Activated CD4-positive, alpha-beta T cell treated with anti-CD3 and anti-CD28 coated beads, Interleukin-2, amount 50 U/mL, for 4 hours (primary cell): ENCODE results near the gene SRPK1.
"Not testable (repeated sequence)": the region's sequence is repeated elsewhere in the genome, so short reads cannot be mapped to it uniquely, and the experiment has no call there.

ENCODE experiments used
- DNase-seq, 2 experiments: peaks; one replicate each; pipeline ENCODE4 v3.0.0-alpha.2; 2020

SRPK1 gene

GRCh38 chr6:35929601-35930000 lies 8.7 kb upstream of the SRPK1 start:
- DNase-seq: no peak

GRCh38 chr6:35926509-35927215 lies 5.8 kb upstream of the SRPK1 start:
- DNase-seq: no peak

DNA sequence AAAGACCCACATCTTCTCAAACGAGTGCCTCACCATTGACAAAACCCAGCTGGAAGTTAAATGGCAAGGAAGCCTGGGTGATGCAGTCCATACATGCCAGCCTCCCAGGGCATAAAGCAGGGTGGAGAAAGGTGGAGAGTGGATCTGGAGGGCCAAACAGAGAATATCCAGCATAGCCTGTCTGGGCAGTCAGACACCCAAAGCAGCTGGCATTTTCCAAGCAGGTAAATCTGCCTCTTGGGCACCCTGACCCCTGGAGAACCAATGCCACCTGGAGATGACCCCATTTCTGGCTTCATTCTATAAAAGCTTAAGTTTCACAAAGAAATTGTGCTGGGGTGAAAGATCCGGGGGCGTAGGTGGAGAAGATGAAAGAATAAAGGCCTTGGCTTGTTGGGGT lies 5.1 kb upstream of the SRPK1 start:
- no peak for DNase-seq

DNA sequence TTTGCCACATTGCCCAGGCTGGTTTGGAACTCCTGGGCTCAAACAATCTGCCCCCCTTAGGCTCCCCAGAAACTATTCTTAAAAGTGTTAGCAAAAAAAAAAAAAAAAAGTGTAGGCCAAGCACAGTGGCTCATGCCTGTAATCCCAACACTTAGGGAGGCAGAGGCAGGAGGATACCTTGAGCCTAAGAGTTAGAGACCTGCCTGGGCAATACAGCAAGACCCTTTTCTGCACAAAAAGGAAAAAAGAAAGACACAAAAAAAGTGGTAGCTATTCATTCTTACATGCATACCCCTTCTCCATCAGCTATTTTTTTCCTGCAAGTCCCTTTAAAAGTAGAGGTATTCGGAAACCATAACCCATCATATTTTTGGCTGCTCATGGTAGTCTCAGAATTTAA lies 3.2 kb upstream of the SRPK1 start:
- no peak for DNase-seq

GRCh38 chr6:35922139-35922554 lies 1.2 kb upstream of the SRPK1 start:
- DNase-seq: no peak

DNA sequence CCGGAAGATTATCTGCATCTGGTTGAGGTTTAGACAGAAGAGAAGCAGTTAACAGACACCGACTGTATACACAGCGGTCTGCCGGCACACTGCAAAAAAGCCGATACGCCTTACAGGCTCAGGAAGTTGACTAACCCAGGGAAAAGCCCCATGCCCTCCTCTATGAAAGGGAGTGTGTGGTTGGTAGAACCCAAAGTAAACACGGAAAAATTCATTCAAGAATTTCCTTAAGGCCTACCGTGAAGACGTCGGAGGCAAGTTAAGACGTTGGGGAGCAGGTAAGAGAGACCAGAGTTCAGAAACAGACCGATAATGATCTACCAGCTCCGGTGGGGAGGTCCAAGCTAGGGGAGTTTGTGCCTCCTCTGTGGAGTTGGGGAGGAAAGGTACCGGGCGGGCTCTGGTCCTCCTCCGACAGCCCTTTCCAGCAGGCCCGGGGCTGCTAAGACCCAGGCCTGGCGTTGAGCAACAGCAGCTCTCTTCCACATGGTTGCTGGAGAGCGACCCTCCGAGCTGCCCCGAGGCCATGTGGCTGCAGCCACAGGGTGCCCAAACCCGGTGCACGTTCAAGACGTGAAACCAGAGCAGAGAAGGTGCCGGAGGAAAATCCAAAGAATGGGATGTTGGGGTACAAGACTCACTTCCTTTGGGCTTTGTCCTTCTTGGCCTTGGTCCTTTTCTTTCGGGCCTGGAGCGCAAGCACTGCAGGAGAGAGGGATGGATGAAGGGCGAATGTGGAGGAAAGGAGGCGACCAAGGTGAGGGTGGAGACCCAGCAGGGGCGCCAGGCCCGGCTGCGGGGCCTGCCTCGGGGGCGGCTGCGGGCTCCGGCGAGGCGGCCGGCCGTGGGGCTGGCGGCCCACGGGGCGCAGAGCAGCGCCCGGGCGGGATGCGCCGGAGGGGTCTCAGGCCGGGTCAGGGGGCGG lies 809 bp downstream of the SRPK1 start:
- DNase-seq: peak; percentile 38 to 53

- DNase-seq: no peak
These were observed 1.6 kb downstream of the SRPK1 start for GRCh38 chr6:35919085-35919826.

- not testable (repeated sequence) for DNase-seq
These were observed 4.0 kb downstream of the SRPK1 start for GRCh38 chr6:35916893-35917292.

DNA sequence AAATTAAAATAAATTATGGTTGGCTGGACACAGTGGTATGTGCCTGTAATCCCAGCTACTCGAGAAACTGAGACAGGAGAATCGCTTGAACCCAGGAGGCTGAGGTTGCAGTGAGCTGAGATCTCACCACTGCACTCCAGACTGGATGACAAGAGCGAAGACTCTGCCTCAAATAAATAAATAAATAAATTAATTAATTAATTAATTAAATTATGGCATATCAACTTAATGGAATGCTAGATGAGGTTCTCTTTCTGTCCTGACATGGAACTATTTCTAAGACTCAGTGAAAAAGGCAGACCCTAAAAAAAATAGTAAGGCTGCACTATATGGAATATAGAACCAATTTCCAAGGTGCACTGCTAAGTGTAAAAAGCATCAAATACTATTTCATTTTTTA lies 4.8 kb downstream of the SRPK1 start:
- DNase-seq: no peak

GRCh38 chr6:35914536-35914935 lies 6.4 kb downstream of the SRPK1 start:
- DNase-seq: no peak

- DNase-seq: no peak
These were observed 8.8 kb downstream of the SRPK1 start for GRCh38 chr6:35911871-35912653.

DNA sequence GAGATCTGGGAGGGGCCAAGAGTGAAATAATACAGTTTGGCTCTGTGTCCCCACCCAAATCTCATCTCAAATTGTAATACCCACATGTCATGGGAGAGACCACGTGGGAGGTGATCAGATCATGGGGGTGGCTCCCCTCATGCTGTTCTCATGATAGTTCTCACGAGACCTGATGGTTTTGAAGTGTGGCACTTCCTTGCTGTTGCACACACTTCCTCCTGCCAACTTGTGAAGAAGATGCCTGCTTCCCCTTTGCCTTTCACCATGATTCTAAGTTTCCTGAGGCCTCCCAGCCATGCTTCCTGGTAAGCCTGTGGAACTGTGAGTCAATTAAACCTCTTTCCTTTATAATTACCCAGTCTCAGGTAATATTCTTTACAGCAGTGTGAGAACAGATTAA lies 11.3 kb downstream of the SRPK1 start:
- DNase-seq: not testable (repeated sequence)

GRCh38 chr6:35908753-35909401 lies 12.0 kb downstream of the SRPK1 start:
- not testable (repeated sequence) for DNase-seq

DNA sequence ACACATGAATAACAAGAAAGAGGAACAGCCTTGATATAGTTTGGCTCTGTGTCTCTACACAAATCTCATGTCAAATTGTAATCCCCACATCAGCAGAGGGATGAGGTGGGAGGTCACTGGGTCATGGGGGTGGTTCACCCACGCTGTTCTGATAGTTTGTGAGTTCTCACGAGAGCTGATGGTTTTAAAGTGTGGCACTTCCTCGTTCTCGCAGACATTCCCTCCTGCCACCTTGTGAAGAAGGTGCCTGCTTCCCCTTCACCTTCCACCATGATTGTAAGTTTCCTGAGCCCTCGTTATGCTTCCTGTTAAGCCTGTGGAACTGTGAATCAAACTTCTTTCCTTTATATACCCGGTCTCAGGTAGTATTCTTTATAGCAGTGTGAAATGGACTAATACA lies 13.1 kb downstream of the SRPK1 start:
- no peak for DNase-seq

DNA sequence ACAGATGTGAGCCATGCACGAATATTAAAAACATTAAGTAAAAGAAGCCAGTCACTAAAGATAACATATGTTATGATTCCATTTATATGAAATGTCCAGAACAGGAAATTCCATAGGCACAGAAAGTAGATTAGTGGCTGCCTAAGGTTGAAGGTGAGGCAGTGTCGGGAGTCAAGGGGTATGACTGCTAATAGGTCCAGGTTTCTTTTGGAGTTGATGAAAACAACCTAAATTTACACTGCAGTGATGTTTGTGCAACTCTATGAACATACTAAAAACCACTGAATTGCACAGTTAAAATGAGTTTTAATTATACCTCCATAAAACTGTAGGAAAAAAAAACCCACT lies 14.4 kb downstream of the SRPK1 start:
- no peak for DNase-seq

DNA sequence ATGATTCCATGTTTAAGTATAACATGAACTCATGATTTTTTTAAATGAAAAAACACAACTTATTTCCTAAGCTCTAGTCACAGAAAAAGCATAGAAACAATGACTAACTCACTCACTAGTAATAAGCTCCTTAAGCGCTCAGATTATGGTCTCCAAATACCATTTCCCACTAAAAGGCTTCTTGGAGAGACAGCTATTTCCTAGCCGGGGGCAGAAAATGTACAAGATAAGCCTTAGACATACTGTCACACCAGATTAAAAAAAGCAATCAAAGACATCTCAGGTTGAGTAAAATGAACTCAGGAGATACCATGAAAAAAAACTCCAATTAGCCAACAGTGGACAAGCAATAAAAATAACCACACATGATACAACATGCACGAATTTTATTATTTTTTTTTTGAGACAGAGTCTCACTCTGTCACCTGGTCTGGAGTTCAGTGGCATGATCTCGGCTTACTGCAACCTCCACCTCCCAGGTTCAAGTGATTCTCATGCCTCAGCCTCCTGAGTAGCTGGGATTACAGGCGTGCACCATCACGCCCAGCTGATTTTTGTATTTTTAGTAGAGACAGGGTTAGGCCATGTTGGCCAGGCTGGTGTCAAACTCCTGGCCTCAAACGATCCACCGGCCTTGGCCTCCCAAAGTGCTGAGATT lies 14.9 kb downstream of the SRPK1 start:
- no peak for DNase-seq

- DNase-seq: no peak
These were observed 15.6 kb downstream of the SRPK1 start for GRCh38 chr6:35905141-35905785.

DNA sequence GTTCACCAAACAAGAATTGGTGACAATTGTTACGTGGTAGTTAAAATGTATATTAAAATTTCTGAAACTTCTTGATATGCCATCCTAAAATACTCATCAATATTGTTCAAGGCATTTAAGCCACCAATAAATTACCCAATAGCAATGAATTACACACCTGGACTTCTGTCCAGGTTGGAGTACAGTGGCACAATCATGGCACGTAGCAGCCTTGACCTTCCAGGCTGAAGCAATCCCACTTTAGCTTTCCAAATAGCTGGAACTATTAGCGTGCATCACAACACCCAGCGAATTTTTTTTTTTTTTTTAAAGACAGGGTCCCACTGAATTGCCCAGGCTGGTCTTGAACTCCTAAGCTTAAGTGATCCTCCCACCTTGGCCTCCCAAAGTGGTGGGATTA lies 17.2 kb downstream of the SRPK1 start:
- no peak for DNase-seq

DNA sequence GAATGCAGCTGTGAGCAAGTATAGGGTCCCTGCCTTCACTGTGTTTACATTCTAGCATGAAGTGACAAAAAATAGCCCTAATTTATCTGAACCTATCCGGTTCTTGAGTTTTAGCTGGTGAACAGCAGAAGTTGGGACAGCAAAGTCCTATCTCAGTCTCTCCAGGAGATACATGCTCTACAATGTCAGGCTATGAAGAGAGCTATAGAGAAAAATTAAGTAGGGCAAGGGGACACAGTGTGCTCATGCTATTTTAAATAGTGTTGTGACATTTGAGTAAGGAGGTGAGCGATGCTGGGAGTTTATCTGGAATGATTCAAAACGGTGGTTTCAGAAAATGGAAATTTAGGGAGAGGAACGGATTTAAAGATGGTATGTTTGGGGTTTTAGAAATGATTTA lies 20.4 kb downstream of the SRPK1 start:
- DNase-seq: no peak

GRCh38 chr6:35898003-35898402 lies 22.9 kb downstream of the SRPK1 start:
- no peak for DNase-seq

- DNase-seq: no peak
These were observed 23.4 kb downstream of the SRPK1 start for GRCh38 chr6:35897486-35897885.
